Measurements from ENCODE around the gene SLBP.

- TF ChIP-seq CTCF (IDR thresholded peaks at IDR 0.05; ENCODE audit: low read depth, low read length) (no peak), EZH2phosphoT487 (IDR thresholded peaks at IDR 0.05; ENCODE audit: low read depth) (no peak)
Observed at GRCh38 chr4:1756893-1757779, 45.0 kb upstream of the SLBP start.

Measured in OCI-LY3 (cell line).